ENCODE data around the gene SCN4B. TPM values are rescaled to one million over a fixed set of nuclear protein-coding genes. Genes with fewer than 3 reads are reported as not detected.

SCN4B gene
- total and polyA plus RNA-seq, 10 of the 15 experiments (the other 5 are each of a cell fraction or from before 2014, with no cell fraction given), result 0.01 to 0.49 (median 0.04) TPM; not detected in 5

GRCh38 chr11:118133816-118134215, 18.8 kb downstream of the SCN4B start:
- intact Hi-C loops (cut with micrococcal nuclease; ENCODE audit: unreplicated experiment) (no loop called here), in situ Hi-C loops (cut with MboI) (no loop called here)
- Histone ChIP-seq H3K9ac (ENCODE audit: control insufficient read depth, insufficient read depth, low read length) (no peak overlapping the region), H3K4me3 (no peak overlapping the region), H3K4me2 (ENCODE audit: control insufficient read depth, insufficient read depth) (no peak overlapping the region), H3K27me3 (replicated peaks in 1 of 2; ENCODE audit: control insufficient read depth in 2 of 2, insufficient read depth in 2 of 2, low read length in 1 of 2) (peaks cover 0 to 5% of the 10 kb centered on the region in 2 experiments; a peak in 3 of 4 replicates), H3K36me3 (ENCODE audit: control insufficient read depth in 2 of 2, insufficient read depth in 2 of 2, low read length in 1 of 2) (no peaks in the 10 kb centered on the region), H3K4me1 (ENCODE audit: control insufficient read depth, insufficient read depth, low read length) (no peaks in the 10 kb centered on the region), H3K27ac (ENCODE audit: control insufficient read depth, insufficient read depth) (no peak overlapping the region), H2AFZ (ENCODE audit: control insufficient read depth, low read depth, low read length) (no peak overlapping the region), H3K9me3 (replicated peaks; ENCODE audit: control insufficient read depth, insufficient read depth, low read length) (no peaks in the 10 kb centered on the region), H4K20me1 (ENCODE audit: control insufficient read depth, insufficient read depth) (no peaks in the 10 kb centered on the region), H3K79me2 (ENCODE audit: control insufficient read depth, insufficient read depth, low read length) (no peaks in the 10 kb centered on the region)
- DNase-seq (ENCODE audit: low read depth, low spot score) (no peak), FAIRE-seq (no peak), ATAC-seq (no peak)
- 28% methylated on average over 10 of the region's 10 CpGs for WGBS (ENCODE audit: insufficient coverage, insufficient replicate concordance, low lambda C conversion rate, missing lambda C conversion rate)
- ChIA-PET CTCF (interaction anchor here (0.7 to 1.6 kb wide), 5 partner anchors 10 to 79 kb away, joined by 3 to 11 read pairs (median 3); no protein-coding TSS in a partner anchor), SMC1A (ENCODE audit: uncharacterized antibody, unreplicated experiment) (interaction anchor here (1.0 to 1.4 kb wide), 2 partner anchors 10 to 12 kb away, joined by 4 to 5 read pairs; no protein-coding TSS in a partner anchor), RAD21 (ENCODE audit: unreplicated experiment) (interaction anchor here (1.3 kb wide), 1 partner anchor 12 kb away, joined by 4 read pairs; no protein-coding TSS in a partner anchor), POLR2A (interaction anchor here (0.5 kb wide), 1 partner anchor 287 kb away, joined by 4 read pairs; no protein-coding TSS in a partner anchor)
- TF ChIP-seq MAX (IDR thresholded peaks at IDR 0.05; ENCODE audit: low read depth, low read length) (no peak), SP1 (IDR thresholded peaks at IDR 0.05; ENCODE audit: low read depth, low read length) (no peak), RFX5 (IDR thresholded peaks at IDR 0.05; ENCODE audit: low read depth, low read length) (no peak), MLLT1 (IDR thresholded peaks at IDR 0.05) (no peak), ATF7 (IDR thresholded peaks at IDR 0.05; ENCODE audit: low read depth) (no peak), EZH2 (IDR thresholded peaks at IDR 0.05; ENCODE audit: borderline replicate concordance, control insufficient read depth, low read depth, low read length) (no peak), ZBED1 (IDR thresholded peaks at IDR 0.05; ENCODE audit: borderline replicate concordance) (no peak)
- no TSS peak for BruUV-seq (replicated peaks)

Data from GM12878 (cell line).